Large intestine (tissue), 3 donors: Measurements from ENCODE around the gene CIAO3. TPM values are rescaled to one million over a fixed set of nuclear protein-coding genes. Genes with fewer than 3 reads are reported as not detected.
A peak's percentile ranks its signal among the peaks of the same experiment; 100 is the strongest.

ENCODE experiments used
- DNase-seq, 2 donors: peaks; one replicate each; pipeline versions ENCODE4 v3.0.0 to v3.0.0-alpha.2; 2013
- H3K27ac ChIP-seq: one replicate; pipeline ENCODE4 v1.5.1; 2013; ENCODE audit warnings: low read length
- H3K27me3 ChIP-seq: 2 replicates; pipeline ENCODE4 v1.6.1; 2013; ENCODE audit warnings: low read length; ENCODE audit not compliant: control insufficient read depth, insufficient read depth
- H3K36me3 ChIP-seq: 2 replicates; pipeline ENCODE4 v1.6.1; 2013; ENCODE audit warnings: low read length; ENCODE audit not compliant: control insufficient read depth, insufficient read depth
- H3K4me1 ChIP-seq: one replicate; pipeline ENCODE4 v1.6.1; 2013; ENCODE audit warnings: low read length; ENCODE audit not compliant: control insufficient read depth, insufficient read depth
- H3K4me3 ChIP-seq: one replicate; pipeline ENCODE4 v1.5.1; 2013; ENCODE audit warnings: low read length
- H3K9me3 ChIP-seq: one replicate; pipeline ENCODE4 v1.6.1; 2013; ENCODE audit warnings: mild to moderate bottlenecking, low read depth, low read length, moderate library complexity; ENCODE audit not compliant: control insufficient read depth
- WGBS: methylation state at CpG from one replicate; pipeline ENCODE4 v1.1.5; 2013; ENCODE audit warnings: low lambda C conversion rate; ENCODE audit not compliant: insufficient coverage; 5-methylcytosine and 5-hydroxymethylcytosine counted together
- polyA plus RNA-seq: library from polyadenylated mRNA; unstranded; fragments of 120-200 nt; gene quantifications from one replicate; pipeline ENCODE4 v1.2.1, GENCODE V29; 2013

Gene CIAO3
- polyA plus RNA-seq, 1 donor, result 31.3 TPM

DNA sequence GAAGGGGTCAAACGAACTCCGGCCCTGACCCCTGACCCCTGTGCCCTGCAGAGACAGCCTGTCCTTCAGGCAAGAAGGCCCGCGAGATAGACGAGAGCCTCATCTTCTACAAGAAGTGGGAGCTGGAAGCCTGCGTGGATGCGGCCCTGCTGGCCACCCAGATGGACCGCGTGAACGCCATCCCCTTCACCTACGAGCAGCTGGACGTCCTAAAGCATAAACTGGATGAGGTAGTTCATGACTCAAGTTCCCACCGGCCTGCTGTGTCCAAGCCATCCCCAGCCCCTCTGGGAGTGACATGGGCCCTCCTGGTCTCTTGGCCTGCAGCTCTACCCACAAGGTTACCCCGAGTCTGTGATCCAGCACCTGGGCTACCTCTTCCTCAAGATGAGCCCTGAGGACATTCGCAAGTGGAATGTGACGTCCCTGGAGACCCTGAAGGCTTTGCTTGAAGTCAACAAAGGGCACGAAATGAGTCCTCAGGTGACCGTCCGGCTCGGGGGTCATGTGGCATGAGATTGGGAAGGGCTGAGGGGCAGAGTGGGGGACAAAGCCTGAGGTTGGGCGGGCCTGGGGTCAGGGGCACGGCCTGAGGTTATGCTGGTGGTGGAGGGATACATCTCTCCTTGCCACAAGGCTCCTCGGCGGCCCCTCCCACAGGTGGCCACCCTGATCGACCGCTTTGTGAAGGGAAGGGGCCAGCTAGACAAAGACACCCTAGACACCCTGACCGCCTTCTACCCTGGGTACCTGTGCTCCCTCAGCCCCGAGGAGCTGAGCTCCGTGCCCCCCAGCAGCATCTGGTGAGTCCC, 25.4 kb upstream of the CIAO3 start:
- H3K27me3 ChIP-seq, result no peaks in the 10 kb centered on the region

DNA sequence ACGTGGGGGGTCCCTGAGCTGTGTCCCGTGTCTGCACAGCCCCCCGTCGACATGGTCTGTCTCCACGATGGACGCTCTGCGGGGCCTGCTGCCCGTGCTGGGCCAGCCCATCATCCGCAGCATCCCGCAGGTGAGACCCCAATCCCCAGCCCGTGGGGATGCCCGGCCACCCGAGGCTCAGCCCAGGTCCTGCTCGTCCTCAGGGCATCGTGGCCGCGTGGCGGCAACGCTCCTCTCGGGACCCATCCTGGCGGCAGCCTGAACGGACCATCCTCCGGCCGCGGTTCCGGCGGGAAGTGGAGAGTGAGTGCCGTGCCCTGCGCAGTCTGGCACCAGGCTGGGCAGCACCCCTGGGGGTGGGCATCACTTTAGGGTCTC, 24.7 kb upstream of the CIAO3 start:
- no peaks in the 10 kb centered on the region for H3K36me3 ChIP-seq
- no peak overlapping the region for H3K4me3 ChIP-seq
- no peak overlapping the region for H3K27ac ChIP-seq
- H3K4me1 ChIP-seq, result peaks cover 19% of the 10 kb centered on the region
- no CpG with 5 or more reads among the region's 29 CpGs for WGBS
- no peaks in the 10 kb centered on the region for H3K27me3 ChIP-seq
- no peak for DNase-seq
- peaks cover 3% of the 10 kb centered on the region for H3K9me3 ChIP-seq

More for the DNA sequence above, 25.4 kb upstream of the CIAO3 start:
- H3K9me3 ChIP-seq, result no peaks in the 10 kb centered on the region
- no peak overlapping the region for H3K4me3 ChIP-seq
- H3K27ac ChIP-seq, result no peak overlapping the region
- H3K4me1 ChIP-seq, result peaks cover 12% of the 10 kb centered on the region
- no CpG with 5 or more reads among the region's 29 CpGs for WGBS
- no peak for DNase-seq
- no peaks in the 10 kb centered on the region for H3K36me3 ChIP-seq

DNA sequence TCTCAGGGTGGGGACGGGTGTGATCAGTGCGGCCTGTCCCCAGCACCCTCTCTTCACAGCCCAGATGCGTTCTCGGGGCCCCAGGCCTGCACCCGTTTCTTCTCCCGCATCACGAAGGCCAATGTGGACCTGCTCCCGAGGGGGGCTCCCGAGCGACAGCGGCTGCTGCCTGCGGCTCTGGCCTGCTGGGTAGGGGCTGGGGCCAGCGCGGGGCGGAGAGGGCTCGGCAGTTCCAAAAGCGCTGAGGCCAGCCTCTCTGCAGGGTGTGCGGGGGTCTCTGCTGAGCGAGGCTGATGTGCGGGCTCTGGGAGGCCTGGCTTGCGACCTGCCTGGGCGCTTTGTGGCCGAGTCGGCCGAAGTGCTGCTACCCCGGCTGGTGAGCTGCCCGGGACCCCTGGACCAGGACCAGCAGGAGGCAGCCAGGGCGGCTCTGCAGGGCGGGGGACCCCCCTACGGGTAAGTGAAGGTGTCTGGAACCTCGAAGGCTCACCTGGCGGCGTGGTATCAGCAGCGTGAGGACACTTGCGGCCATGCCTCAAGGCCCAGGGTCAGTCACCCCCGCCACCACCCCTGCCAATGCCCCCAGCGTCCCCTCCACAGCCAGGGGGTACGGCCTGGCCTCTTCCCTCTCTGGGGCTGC, 24.2 kb upstream of the CIAO3 start:
- Histone ChIP-seq H3K4me3 (no peak overlapping the region), H3K4me1 (peaks cover 20% of the 10 kb centered on the region), H3K36me3 (no peaks in the 10 kb centered on the region), H3K27ac (no peak overlapping the region), H3K27me3 (no peaks in the 10 kb centered on the region), H3K9me3 (peaks cover 3% of the 10 kb centered on the region)
- no peak for DNase-seq
- no CpG with 5 or more reads among the region's 38 CpGs for WGBS

GRCh38 chr16:764184-764750, 23.5 kb upstream of the CIAO3 start:
- no peak for DNase-seq
- H3K36me3 ChIP-seq, result no peaks in the 10 kb centered on the region
- no peak overlapping the region for H3K4me3 ChIP-seq
- no CpG with 5 or more reads among the region's 20 CpGs for WGBS
- H3K27ac ChIP-seq, result no peak overlapping the region
- no peaks in the 10 kb centered on the region for H3K27me3 ChIP-seq
- peaks cover 3% of the 10 kb centered on the region for H3K9me3 ChIP-seq
- H3K4me1 ChIP-seq, result peaks cover 24% of the 10 kb centered on the region

DNA sequence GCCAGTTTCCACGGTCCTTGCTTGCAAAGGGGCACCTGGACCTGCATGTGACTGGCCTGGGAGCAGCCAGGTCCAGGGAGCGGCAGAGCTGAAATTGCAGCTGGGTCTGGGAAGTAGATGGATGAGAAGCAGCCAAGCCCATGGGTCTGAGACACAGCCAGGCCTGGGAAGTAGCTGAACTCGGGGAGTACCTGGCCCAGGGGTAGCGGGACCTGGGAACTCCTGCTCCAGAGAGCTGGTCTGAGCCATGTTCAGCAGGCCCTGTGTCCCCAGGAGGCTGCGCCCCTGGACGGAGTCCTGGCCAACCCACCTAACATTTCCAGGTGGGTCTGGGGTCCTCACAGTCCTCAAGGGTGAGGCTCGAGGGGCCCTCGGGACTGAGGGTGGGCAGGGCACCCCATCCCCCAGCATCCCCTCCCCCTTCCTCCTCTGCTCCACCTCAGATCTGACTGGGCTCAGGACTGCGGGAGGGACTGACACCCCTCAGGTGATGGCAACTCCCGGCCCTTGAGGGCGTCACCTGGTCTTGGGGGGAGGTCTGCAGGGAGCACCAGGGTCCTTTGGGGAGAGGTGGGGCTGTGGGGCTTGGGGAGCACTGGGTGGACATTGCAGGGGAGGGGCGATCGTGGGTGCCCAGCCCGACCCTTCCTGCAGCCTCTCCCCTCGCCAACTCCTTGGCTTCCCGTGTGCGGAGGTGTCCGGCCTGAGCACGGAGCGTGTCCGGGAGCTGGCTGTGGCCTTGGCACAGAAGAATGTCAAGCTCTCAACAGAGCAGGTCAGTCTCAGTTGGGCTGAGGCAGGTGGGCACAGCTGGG, 22.8 kb upstream of the CIAO3 start:
- DNase-seq, result no peak
- no peak overlapping the region for H3K27ac ChIP-seq
- H3K27me3 ChIP-seq, result no peaks in the 10 kb centered on the region
- no peaks in the 10 kb centered on the region for H3K36me3 ChIP-seq
- WGBS, result no CpG with 5 or more reads among the region's 21 CpGs
- H3K4me1 ChIP-seq, result peaks cover 25% of the 10 kb centered on the region
- peaks cover 3% of the 10 kb centered on the region for H3K9me3 ChIP-seq
- no peak overlapping the region for H3K4me3 ChIP-seq

DNA sequence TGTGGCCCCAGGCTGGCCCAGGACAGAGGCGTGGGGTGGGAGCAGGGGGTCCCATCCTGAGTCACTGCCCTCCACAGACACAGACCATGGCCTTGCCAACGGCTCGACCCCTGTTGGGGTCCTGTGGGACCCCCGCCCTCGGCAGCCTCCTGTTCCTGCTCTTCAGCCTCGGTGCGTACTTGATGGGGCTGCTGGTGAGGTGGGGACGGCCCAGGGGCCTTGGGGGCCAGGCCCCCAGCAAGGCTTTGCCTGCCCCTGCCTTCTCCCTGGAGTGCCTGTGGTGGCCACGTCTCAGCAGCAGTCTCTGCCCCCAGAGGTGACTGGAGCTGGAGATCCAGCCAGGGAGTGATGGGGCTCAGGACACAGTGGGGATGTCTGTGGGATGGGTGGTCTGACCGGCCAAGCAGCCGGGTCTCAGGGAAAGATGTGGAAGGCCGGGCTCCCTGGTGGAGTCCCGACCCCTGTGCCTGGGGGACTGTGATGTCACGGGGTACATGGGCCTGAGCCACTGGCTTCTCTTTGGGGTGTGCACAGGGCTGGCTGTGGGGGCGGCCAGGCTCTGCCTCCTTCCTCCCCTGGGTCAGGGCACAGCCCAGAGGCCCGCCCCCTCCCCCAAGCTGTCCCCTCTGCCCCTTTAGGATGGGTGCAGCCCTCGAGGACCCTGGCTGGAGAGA, 21.9 kb upstream of the CIAO3 start:
- no peak overlapping the region for H3K27ac ChIP-seq
- H3K9me3 ChIP-seq, result peaks cover 3% of the 10 kb centered on the region
- WGBS, result no CpG with 5 or more reads among the region's 17 CpGs
- no peaks in the 10 kb centered on the region for H3K36me3 ChIP-seq
- no peak overlapping the region for H3K4me3 ChIP-seq
- H3K4me1 ChIP-seq, result peaks cover 25% of the 10 kb centered on the region
- no peak for DNase-seq
- H3K27me3 ChIP-seq, result no peaks in the 10 kb centered on the region

DNA sequence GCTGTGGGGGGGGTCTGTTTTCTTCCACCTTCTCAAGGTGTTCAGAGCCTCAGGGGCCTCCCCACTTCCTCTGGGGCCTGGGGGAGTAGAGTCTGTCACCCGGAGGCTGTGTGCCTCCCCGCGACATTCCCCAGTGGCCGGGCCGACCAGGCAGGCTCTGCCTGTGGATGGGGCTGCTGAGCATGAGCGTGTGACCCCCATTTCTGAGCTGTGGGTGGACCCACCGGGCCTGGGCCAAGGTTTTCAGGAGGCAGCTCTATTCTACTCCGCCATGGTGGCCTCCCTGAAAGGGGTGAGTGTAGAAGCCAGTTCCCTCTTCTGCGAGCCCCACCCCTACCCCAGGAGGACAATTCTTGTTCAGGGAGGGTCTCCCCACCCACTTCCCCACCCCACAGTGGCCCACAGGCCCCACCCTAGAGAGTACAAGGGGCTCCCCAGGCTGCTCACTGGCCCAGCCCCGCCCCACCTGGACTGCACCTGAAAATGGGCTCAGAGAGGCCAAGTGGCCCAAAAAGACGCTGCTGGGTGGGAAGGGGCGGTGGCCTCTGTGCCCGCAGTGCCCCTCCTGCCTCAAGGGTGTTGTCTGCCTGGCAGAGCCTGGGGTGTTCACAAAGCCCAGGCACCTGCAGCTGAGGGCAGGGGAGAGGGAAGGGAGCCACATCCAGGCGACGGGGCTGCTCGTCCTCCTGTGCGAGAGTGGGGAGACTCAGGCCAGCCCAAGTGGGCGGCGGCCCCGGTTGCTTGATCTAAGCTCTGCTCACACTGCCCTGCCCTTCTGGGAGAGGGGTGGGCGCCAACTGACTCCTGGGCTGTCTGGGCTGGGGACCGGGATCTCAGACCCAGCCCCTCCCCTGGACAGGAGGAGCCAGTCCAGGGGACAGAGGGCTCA, 21.1 kb upstream of the CIAO3 start:
- Histone ChIP-seq H3K9me3 (peaks cover 3% of the 10 kb centered on the region), H3K27ac (peak overlapping the region; percentile 77), H3K4me3 (no peak overlapping the region), H3K4me1 (peaks cover 25% of the 10 kb centered on the region), H3K36me3 (no peaks in the 10 kb centered on the region), H3K27me3 (no peaks in the 10 kb centered on the region)
- no CpG with 5 or more reads among the region's 22 CpGs for WGBS
- peak in 1 of 2 donors; percentile 54 for DNase-seq

DNA sequence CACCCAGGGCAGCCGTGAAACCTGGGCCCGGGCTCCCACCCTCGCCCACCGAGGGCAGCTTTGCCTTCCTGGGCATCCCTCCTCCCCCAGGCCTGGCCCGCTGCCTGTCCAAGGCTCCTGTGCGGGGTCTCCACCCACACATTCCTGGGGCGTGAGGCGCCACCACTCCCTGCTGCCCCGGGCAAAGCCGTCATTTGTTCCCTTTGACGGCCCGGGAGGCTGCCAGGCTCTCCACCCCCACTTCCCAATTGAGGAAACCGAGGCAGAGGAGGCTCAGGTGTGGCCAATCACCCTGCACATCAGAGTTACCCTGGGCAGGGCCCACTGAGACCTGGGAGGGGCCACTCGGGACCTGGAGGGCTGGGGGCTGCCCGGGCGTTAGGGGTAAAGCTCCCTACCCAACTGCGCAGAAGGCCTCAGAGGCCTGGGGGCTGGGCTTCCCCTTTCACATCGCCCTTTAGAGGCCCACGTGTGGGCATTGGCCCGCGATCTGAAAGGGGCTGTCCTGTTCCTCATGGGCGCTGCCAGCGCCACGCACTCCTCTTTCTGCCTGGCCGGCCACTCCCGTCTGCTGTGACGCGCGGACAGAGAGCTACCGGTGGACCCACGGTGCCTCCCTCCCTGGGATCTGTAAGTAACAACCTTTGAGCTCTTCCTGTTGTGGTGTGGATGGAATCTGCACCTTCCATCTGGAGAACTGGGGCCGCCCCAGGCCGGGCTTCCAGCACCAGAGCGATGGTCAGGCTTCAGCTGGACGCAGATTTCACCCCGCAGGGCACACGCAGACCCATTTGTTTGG, 19.9 kb upstream of the CIAO3 start, which contains the start of gene MSLN:
Gene MSLN (plus strand): TSS at position 190 of the 799 bp plus-strand sequence. CDS start 1,947 bp downstream, outside the sequence.
- Histone ChIP-seq H3K36me3 (no peaks in the 10 kb centered on the region), H3K9me3 (peaks cover 3% of the 10 kb centered on the region), H3K4me3 (peak within 1 kb of the TSS; percentile 6), H3K27ac (peak within 1 kb of the TSS; percentile 77), H3K4me1 (peaks cover 25% of the 10 kb centered on the region), H3K27me3 (peaks cover 2% of the 10 kb centered on the region)
- WGBS, result no CpG with 5 or more reads among the region's 37 CpGs
- peak; percentile 76 to 93 for DNase-seq
